RCC 7860 (cell line): ENCODE data around the gene RAPSN.

Experiments
- DNase-seq: peaks from one replicate; pipeline ENCODE4 v3.0.0-alpha.2; 2015; ENCODE audit warnings: low spot score
- FAIRE-seq: peaks from 2 replicates; lab custom pipeline; 2012; peaks lifted over from hg19 to GRCh38; lab: Jason Lieb, UNC

The RAPSN gene

DNA sequence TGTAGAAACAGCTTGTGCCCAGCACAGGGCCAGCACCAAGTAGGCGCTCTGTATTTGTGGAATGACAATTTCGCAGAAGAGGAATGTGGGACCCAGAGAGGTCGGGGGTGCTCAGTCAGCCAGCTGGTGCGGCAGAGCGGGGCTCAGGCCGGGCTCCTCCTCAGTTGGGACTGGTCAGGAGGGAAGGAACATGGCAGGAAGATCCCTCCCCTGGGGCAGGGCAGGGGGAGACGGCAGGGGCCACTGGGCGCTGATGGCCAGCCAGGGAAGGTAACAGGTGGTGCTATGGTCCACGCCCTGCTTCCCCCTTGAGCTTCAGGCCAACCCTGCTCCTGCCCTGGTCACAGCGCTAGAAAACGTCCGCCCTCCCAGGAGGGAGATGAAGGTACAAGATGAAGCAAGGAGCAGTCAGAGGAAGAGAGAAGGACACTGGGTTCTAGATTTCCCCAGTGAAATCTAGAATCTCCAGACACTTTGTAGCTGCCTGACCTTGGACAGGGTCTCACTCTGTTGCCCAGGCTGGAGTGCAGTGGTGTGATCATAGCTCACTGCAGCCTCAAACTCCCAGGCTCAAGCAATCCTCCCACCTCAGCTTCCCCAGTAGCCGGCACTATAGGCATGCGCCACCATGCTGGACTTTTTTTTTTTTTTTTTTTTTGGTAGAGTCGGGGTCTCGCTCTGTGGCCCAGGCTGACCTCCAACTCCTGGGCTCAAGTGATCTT lies 57.1 kb downstream of the RAPSN start:
- DNase-seq: no peak
- FAIRE-seq: no peak

DNA sequence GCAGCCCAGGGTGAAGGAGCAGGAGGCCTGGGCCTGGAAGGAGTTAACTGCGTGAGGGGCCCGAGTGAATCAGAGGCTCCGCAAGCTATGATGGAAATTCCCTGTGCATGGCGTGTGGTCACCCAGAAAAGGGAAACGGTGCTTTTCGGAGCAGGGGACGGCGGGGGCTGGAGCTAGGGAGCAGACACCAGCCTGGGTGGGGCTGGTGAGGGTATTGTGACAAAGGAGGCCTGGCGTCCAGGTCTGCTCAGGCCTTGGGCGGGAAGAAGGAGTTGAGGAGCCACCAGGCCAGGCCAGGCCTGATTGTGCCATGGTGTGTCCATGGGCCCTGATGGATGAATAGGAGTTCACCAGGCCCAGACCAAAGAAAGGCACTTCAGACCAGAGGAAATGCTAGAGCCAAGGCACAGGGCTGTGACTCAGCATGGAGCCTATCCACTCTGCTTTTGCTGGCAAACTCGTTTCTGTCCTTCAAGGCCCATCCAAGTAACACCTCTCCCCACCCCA lies 57.8 kb downstream of the RAPSN start:
- DNase-seq (no peak), FAIRE-seq (no peak)

- no peak for FAIRE-seq
- DNase-seq: no peak
These were observed 58.5 kb downstream of the RAPSN start for GRCh38 chr11:47390422-47390760.

GRCh38 chr11:47389577-47390421 lies 59.1 kb downstream of the RAPSN start:
- DNase-seq (no peak), FAIRE-seq (no peak)

DNA sequence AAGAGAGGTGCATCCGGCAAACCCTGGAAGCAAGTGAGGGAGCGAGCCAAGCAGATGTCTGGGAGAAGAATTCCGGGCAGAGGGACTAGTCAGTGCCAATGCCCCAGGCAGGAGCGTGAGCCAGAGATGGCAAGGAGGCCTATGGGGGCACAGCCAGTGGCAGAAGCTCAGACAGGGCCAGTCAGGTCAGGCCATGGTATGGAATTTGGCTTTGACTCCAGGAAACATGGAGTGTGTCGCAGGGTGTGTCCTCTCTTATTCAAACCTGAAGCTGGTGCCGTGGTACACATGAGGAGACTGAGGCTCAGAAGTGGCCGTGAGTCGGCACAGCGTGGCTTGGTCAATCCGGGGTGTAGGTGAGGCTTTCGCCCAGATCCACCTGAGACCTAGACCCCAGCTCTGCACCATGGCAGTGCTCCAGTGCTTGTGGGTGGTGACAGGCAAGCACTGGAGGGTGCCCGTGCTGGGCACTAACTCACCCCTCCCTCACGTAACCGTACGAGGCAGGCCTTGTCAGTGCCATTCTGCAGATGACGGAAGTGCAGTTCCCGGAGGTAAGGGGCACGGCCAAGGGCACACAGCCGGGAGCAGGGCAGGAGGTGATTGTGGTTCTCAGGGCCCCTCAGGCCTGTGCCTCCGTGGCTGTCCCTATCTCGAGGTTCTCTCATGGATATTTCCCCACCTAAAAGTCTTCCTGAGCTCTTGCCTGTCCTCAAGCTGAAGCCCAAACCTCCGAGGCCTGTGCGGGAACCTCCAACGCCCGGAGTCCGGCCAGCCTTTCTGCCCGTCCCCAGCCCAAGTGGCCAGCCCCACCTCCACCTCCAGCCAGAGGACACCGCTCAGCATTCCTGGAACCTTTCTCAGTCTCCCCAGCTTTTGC lies 60.0 kb downstream of the RAPSN start:
- DNase-seq (no peak), FAIRE-seq (no peak)

DNA sequence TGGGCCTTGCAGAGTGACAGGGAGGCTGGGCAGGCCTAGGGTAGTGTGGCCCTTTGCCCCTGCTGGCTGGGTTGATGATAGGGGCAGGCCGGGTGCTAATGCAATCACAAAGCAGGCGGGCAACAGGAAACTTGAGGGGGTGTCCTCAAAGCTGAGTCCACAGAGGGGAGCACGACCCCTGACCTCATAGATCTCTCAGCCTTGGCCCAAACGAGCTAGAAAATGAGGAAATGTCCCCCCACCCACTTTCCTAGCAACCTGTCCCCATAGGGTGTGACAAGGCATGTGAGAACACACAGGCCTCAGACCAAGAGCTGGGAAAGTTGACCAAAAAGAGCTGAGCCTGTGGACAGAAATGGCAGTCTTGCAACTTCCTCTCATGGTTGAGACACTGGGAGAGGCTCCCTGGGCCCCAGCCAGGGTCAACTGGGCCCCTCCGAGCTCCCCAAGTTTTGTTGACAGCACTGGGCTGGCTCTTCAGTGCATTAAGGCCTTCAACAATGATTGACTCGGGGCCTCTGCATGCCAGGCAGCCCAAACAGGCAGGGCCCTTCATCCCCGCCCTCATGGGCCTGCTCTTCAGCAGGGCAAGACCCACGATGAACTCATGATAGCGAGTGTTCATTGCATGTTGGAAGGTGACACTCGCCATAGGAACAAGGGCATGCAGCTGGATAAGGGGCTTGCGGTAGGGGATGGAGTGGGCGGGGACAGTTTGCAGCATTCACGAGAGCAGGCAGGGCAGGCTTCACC lies 60.8 kb downstream of the RAPSN start:
- no peak for DNase-seq

More for the DNA sequence above, 60.8 kb downstream of the RAPSN start:
- FAIRE-seq: no peak
